PC-3 (cell line): ENCODE data around the gene SEC62.

Experiments
- CTCF ChIP-seq: fragments of 300-600 bp; sonication (generic); conservative IDR thresholded peaks from 2 replicates; pipeline ENCODE4 v1.5.1; 2017; ENCODE audit warnings: antibody characterized with exemption, low read depth, mild to moderate bottlenecking, low read length
- EZH2 ChIP-seq: fragments of 300-600 bp; sonication (generic); IDR thresholded peaks from one replicate; pipeline ENCODE4 v1.6.1; 2017; ENCODE audit warnings: antibody characterized with exemption, mild to moderate bottlenecking, low read length; ENCODE audit not compliant: unreplicated experiment
- EZH2phosphoT487 ChIP-seq: fragments of 300-600 bp; sonication (generic); IDR thresholded peaks from 2 replicates; pipeline ENCODE4 v1.6.1; 2018; ENCODE audit warnings: mild to moderate bottlenecking, antibody characterized with exemption, low read length, borderline replicate concordance

GRCh38 chr3:169953462-169954141 is 13.0 kb upstream of the SEC62 start:
- TF ChIP-seq EZH2, result no peak
- no peak for TF ChIP-seq CTCF
- no peak for TF ChIP-seq EZH2phosphoT487
